GM18907 (cell line): ENCODE data around the gene STRBP.
"Not testable (repeated sequence)": the region's sequence is repeated elsewhere in the genome, so short reads cannot be mapped to it uniquely, and the experiment has no call there.

Experiments used
- ATAC-seq: cut with Tn5 transposase; IDR thresholded peaks from one replicate; pipeline ENCODE4 v1.9.1; 2021; ENCODE audit warnings: mild to moderate bottlenecking, moderate library complexity; ENCODE audit not compliant: unreplicated experiment

Gene STRBP

GRCh38 chr9:123283455-123283854 lies 15.1 kb upstream of the STRBP start:
- no peak for ATAC-seq

- no peak for ATAC-seq
Measured at GRCh38 chr9:123283048-123283408, 14.6 kb upstream of the STRBP start.

GRCh38 chr9:123282362-123283047 lies 14.1 kb upstream of the STRBP start:
- no peak for ATAC-seq

- no peak for ATAC-seq
Measured at GRCh38 chr9:123281659-123282350, 13.4 kb upstream of the STRBP start.

GRCh38 chr9:123278879-123279493 lies 10.6 kb upstream of the STRBP start:
- not testable (repeated sequence) for ATAC-seq

GRCh38 chr9:123278361-123278760 lies 10.0 kb upstream of the STRBP start:
- ATAC-seq = no peak

- no peak for ATAC-seq
Measured at GRCh38 chr9:123276551-123276950, 8.2 kb upstream of the STRBP start.

GRCh38 chr9:123271133-123271532 lies 2.7 kb upstream of the STRBP start:
- ATAC-seq = not testable (repeated sequence)

GRCh38 chr9:123269281-123269680 lies 895 bp upstream of the STRBP start:
- ATAC-seq = peak; percentile 1

- ATAC-seq = no peak
Measured at GRCh38 chr9:123268199-123268464, 254 bp downstream of the STRBP start.

- ATAC-seq = peak; percentile 1
Measured at GRCh38 chr9:123267481-123268198, 746 bp downstream of the STRBP start.

GRCh38 chr9:123266655-123267399 lies 1.6 kb downstream of the STRBP start:
- ATAC-seq = no peak

GRCh38 chr9:123265833-123266232 lies 2.6 kb downstream of the STRBP start:
- no peak for ATAC-seq

- ATAC-seq = no peak
Measured at GRCh38 chr9:123263227-123263626, 5.2 kb downstream of the STRBP start.

- no peak for ATAC-seq
Measured at GRCh38 chr9:123262338-123262737, 6.0 kb downstream of the STRBP start.

- no peak for ATAC-seq
Measured at GRCh38 chr9:123261006-123261677, 7.2 kb downstream of the STRBP start.

- no peak for ATAC-seq
Measured at GRCh38 chr9:123260340-123260739, 8.0 kb downstream of the STRBP start.

- no peak for ATAC-seq
Measured at GRCh38 chr9:123257276-123257675, 11.1 kb downstream of the STRBP start.

- ATAC-seq = no peak
Measured at GRCh38 chr9:123255718-123256117, 12.7 kb downstream of the STRBP start.

- ATAC-seq = no peak
Measured at GRCh38 chr9:123253204-123253603, 15.2 kb downstream of the STRBP start.

- no peak for ATAC-seq
Measured at GRCh38 chr9:123251741-123252140, 16.6 kb downstream of the STRBP start.
